Adrenal gland (tissue), 12 donors: Measurements from ENCODE around the gene PPP1R9B. TPM values are rescaled to one million over a fixed set of nuclear protein-coding genes. Genes with fewer than 3 reads are reported as not detected.

Source experiments
- DNase-seq, 7 donors: peaks; one replicate each; pipeline ENCODE4 v3.0.0-alpha.2; 2019 to 2020
- H3K27ac ChIP-seq, 5 donors: fragments of 200-600 bp; sonication (generic) in 4 of 5; 1 replicate in 3 of 5; 2 replicates in 2 of 5; pipeline versions ENCODE4 v1.5.1 to v1.8.0; 2016 to 2020; ENCODE audit warnings: mild to moderate bottlenecking in 1 of 5
- H3K27me3 ChIP-seq: fragments of 200-600 bp; 2 replicates; pipeline ENCODE4 v1.8.0; 2021
- H3K36me3 ChIP-seq, 2 donors: fragments of 200-600 bp; replicated peaks in 1 of 2; 1 replicate in 1 of 2; 2 replicates in 1 of 2; pipeline versions ENCODE4 v1.5.1 to v1.8.0; 2018 to 2022
- H3K4me1 ChIP-seq, 2 donors: fragments of 200-600 bp; replicated peaks in 1 of 2; 1 replicate in 1 of 2; 2 replicates in 1 of 2; pipeline versions ENCODE4 v1.5.1 to v1.8.0; 2018 to 2021
- H3K4me3 ChIP-seq, 4 donors: fragments of 200-600 bp; sonication (generic) in 3 of 4; one replicate each; pipeline ENCODE4 v1.5.1; 2016 to 2018
- H3K9me3 ChIP-seq, 3 donors: fragments of 200-600 bp; sonication (generic) in 1 of 3; replicated peaks in 1 of 3; 1 replicate in 2 of 3; 2 replicates in 1 of 3; pipeline versions ENCODE4 v1.5.1 to v1.8.0; 2016 to 2021
- CTCF ChIP-seq, 6 experiments: fragments of 450-650 bp in 4 of 6; fragments of 200-600 bp in 2 of 6; sonication (generic) in 1 of 6; IDR thresholded peaks; 1 replicate in 5 of 6; 2 replicates in 1 of 6; pipeline versions ENCODE4 v1.5.1 to v1.8.0; 2016 to 2021; ENCODE audit warnings: antibody characterized with exemption in 6 of 6, mild to moderate bottlenecking in 2 of 6, moderate library complexity in 1 of 6
- POLR2A ChIP-seq, 2 donors: fragments of 450-650 bp; IDR thresholded peaks; one replicate each; pipeline ENCODE4 v1.6.1; 2017; ENCODE audit warnings: antibody characterized with exemption in 2 of 2, mild to moderate bottlenecking in 2 of 2, moderate library complexity in 1 of 2
- WGBS, 4 donors: extraction: QIAGEN DNeasy Blood & Tissue Kit in 2 of 4; methylation state at CpG; one replicate each; pipeline versions ENCODE4 v1.1.5 to v1.1.7; 2013 to 2017; 5-methylcytosine and 5-hydroxymethylcytosine counted together
- intact Hi-C, 2 donors: fragments of 100-400 bp; cut with DNase I; formaldehyde crosslinking; loops; one replicate each; pipeline versions ENCODE4 v1.14.1 to v1.15.0; 2022 to 2023
- polyA plus RNA-seq, 3 donors: library from polyadenylated mRNA; stranded (reverse); fragments of 200-250 nt in 2 of 3; fragments of 350-450 nt in 1 of 3; fragmentation: Illumina TruSeq in 1 of 3; extraction: RNeasy Lipid Tissue Mini Kit (QIAGEN cat#74804) in 1 of 3; gene quantifications; one replicate each; pipeline ENCODE4 v1.2.3, GENCODE V29; 2013 to 2014
- total RNA-seq, 9 donors: library from RNA; depleted of rRNA in 4 of 9; stranded (reverse); fragments of >200 nt in 4 of 9; fragments of 120-200 nt in 1 of 9; fragmentation: NEBNext Ultra II Directional in 1 of 9; extraction: Animal tissue kit (Norgen Biotek cat#: 25700) in 1 of 9; gene quantifications; one replicate each; pipeline versions ENCODE4 v1.1.0 to v1.2.4, GENCODE V29; 2013 to 2023
- donor health status: healthy with polysubstance abuse.
- donor health status: Bipolar disorder and iron deficiency.
- donor health status: DM: yes; HTN: yes; CAD: no.
- donor health status: DM: no; HTN: no; CAD: no.
- donor health status: DM: no; HTN: no; CAD: no.
- donor health status: DM: yes; HTN: yes; CAD: no.

PPP1R9B gene
- total and polyA plus RNA-seq, 12 donors: 21.8 to 128 (median 52.1) TPM

- peaks cover 30 to 39% of the 10 kb centered on the region in 2 donors for H3K4me1 ChIP-seq
- peak overlapping the region; percentile 60 to 90 (median 81) for H3K27ac ChIP-seq
- intact Hi-C loops: no loop called here
- H3K9me3 ChIP-seq: no peaks in the 10 kb centered on the region
- TF ChIP-seq CTCF (IDR thresholded peaks at IDR 0.05): peak in 3 of 6 experiments; percentile 26 to 38 (median 33)
- no peak for TF ChIP-seq POLR2A (IDR thresholded peaks at IDR 0.05)
- H3K27me3 ChIP-seq: no peaks in the 10 kb centered on the region
- H3K4me3 ChIP-seq: no peak overlapping the region
- H3K36me3 ChIP-seq: peaks cover 0 to 38% of the 10 kb centered on the region in 2 donors
- WGBS, 4 donors: 44 to 53% (median 48%) methylated on average over 13 to 17 of the region's 17 CpGs
- DNase-seq: peak in 5 of 7 donors; percentile 52 to 68 (median 61)
These were observed 48.9 kb downstream of the PPP1R9B start for GRCh38 chr17:50101346-50102163.

GRCh38 chr17:50100921-50101345 lies 49.5 kb downstream of the PPP1R9B start:
- DNase-seq: peak in 4 of 7 donors; percentile 51 to 58 (median 52)
- no peak for TF ChIP-seq CTCF (IDR thresholded peaks at IDR 0.05)
- no peak for TF ChIP-seq POLR2A (IDR thresholded peaks at IDR 0.05)
- Histone ChIP-seq H3K4me3 (no peak overlapping the region), H3K9me3 (no peaks in the 10 kb centered on the region), H3K4me1 (peaks cover 36 to 45% of the 10 kb centered on the region in 2 donors), H3K27me3 (no peaks in the 10 kb centered on the region), H3K36me3 (peaks cover 0 to 32% of the 10 kb centered on the region in 2 donors), H3K27ac (peak overlapping the region; percentile 60 to 90 (median 81))
- intact Hi-C loops: no loop called here
- WGBS, 4 donors: 46 to 57% (median 53%) methylated on average over 10 to 15 of the region's 15 CpGs

GRCh38 chr17:50100480-50100883 lies 50.0 kb downstream of the PPP1R9B start:
- Histone ChIP-seq H3K27me3 (no peaks in the 10 kb centered on the region), H3K9me3 (no peaks in the 10 kb centered on the region), H3K27ac (peak overlapping the region; percentile 15 to 90 (median 76)), H3K4me1 (peaks cover 39 to 45% of the 10 kb centered on the region in 2 donors), H3K36me3 (peaks cover 0 to 27% of the 10 kb centered on the region in 2 donors), H3K4me3 (no peak overlapping the region)
- no peak for DNase-seq
- intact Hi-C loops: no loop called here
- WGBS, 4 donors: 66 to 77% (median 74%) methylated on average over 5 of the region's 5 CpGs
- no peak for TF ChIP-seq POLR2A (IDR thresholded peaks at IDR 0.05)

GRCh38 chr17:50099003-50099402 lies 51.5 kb downstream of the PPP1R9B start:
- Histone ChIP-seq H3K27me3 (no peaks in the 10 kb centered on the region), H3K4me3 (no peak overlapping the region), H3K27ac (peak overlapping the region in 2 of 5 donors; percentile 26 to 48), H3K36me3 (peaks cover 0 to 23% of the 10 kb centered on the region in 2 donors), H3K9me3 (no peaks in the 10 kb centered on the region), H3K4me1 (peaks cover 39 to 45% of the 10 kb centered on the region in 2 donors)
- 72 to 83% (median 81%) methylated on average over 1 to 5 of the region's 5 CpGs for WGBS, 4 donors
- TF ChIP-seq CTCF (IDR thresholded peaks at IDR 0.05) (no peak), POLR2A (IDR thresholded peaks at IDR 0.05) (no peak)
- intact Hi-C loops: loop anchor here in 1 of 2 donors (5.0 kb wide), 1 partner anchor 48 kb away; no protein-coding TSS in a partner anchor
- no peak for DNase-seq
